ENCODE data around the gene TMEM9B. TPM values are rescaled to one million over a fixed set of nuclear protein-coding genes. Genes with fewer than 3 reads are reported as not detected.

TMEM9B gene
- total and polyA plus RNA-seq, 9 of the 15 experiments (the other 6 are each of a cell fraction or from before 2014, with no cell fraction given), result 7.7 to 20.0 (median 14.0) TPM

DNA sequence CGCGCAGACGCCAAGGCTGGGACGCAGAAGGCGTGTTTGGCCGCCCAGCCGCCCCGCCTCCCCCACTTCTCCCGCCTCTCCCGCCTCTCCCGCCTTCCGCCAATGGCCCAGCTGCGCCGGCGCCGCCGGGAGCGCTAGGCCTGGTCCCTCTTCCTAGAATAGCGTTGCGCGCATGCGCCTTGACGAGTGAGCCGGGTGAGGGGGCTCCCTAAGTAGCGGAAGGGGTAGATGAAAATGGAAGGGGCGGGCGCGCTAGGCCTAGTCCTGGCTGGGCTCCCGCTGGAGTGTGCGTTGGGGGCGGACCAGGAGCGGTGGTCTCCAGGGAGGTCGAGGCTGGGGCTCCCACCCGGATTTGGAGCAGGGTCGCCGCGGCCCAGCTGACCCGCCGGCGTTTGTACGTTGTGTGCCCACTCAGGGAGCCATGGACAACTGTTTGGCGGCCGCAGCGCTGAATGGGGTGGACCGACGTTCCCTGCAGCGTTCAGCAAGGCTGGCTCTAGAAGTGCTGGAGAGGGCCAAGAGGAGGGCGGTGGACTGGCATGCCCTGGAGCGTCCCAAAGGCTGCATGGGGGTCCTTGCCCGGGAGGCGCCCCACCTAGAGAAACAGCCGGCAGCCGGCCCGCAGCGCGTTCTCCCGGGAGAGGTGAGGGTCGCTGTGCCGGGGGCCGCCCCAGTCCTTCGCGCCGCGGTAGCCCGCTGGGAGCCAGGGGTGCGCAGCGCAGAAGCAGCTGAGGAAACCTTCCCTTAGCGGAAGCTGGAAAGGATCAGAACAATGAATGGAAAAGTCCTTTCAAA is 53.0 kb downstream of the TMEM9B start, which contains the start of gene AKIP1 (continued):
- TF ChIP-seq NR4A1 (CRISPR knock-in tag; IDR thresholded peaks at IDR 0.05) (0 out of 2 replicates have a peak, but pooled peaks have one; percentile 7), NR4A1 (tag; IDR thresholded peaks at IDR 0.05) (no peak), ZNF263 (CRISPR knock-in tag; IDR thresholded peaks at IDR 0.05; ENCODE audit: borderline replicate concordance) (peak; percentile 40; the same call in 1 of the 2 replicates), ZNF140 (CRISPR knock-in tag; IDR thresholded peaks at IDR 0.05) (no peak), POLR2AphosphoS5 (IDR thresholded peaks at IDR 0.05; ENCODE audit: control insufficient read depth, insufficient read depth, low read depth, low read length) (peak; percentile 70), CHCHD3 (CRISPR knock-in tag; IDR thresholded peaks at IDR 0.05) (no peak), SAP30 (IDR thresholded peaks at IDR 0.05; ENCODE audit: borderline replicate concordance, insufficient read depth, low read depth, low read length, poor library complexity, severe bottlenecking) (peak; percentile 62), FOXP1 (CRISPR knock-in tag; IDR thresholded peaks at IDR 0.05) (0 out of 2 replicates have a peak, but pooled peaks have one; percentile 21), NR2C2 (CRISPR knock-in tag; IDR thresholded peaks at IDR 0.05) (no peak), NR2C2 (tag; IDR thresholded peaks at IDR 0.05) (peak; percentile 63), L3MBTL2 (IDR thresholded peaks at IDR 0.05) (peak; percentile 40; the same call in 1 of the 2 replicates)
- TF ChIP-seq, protein P1, sequence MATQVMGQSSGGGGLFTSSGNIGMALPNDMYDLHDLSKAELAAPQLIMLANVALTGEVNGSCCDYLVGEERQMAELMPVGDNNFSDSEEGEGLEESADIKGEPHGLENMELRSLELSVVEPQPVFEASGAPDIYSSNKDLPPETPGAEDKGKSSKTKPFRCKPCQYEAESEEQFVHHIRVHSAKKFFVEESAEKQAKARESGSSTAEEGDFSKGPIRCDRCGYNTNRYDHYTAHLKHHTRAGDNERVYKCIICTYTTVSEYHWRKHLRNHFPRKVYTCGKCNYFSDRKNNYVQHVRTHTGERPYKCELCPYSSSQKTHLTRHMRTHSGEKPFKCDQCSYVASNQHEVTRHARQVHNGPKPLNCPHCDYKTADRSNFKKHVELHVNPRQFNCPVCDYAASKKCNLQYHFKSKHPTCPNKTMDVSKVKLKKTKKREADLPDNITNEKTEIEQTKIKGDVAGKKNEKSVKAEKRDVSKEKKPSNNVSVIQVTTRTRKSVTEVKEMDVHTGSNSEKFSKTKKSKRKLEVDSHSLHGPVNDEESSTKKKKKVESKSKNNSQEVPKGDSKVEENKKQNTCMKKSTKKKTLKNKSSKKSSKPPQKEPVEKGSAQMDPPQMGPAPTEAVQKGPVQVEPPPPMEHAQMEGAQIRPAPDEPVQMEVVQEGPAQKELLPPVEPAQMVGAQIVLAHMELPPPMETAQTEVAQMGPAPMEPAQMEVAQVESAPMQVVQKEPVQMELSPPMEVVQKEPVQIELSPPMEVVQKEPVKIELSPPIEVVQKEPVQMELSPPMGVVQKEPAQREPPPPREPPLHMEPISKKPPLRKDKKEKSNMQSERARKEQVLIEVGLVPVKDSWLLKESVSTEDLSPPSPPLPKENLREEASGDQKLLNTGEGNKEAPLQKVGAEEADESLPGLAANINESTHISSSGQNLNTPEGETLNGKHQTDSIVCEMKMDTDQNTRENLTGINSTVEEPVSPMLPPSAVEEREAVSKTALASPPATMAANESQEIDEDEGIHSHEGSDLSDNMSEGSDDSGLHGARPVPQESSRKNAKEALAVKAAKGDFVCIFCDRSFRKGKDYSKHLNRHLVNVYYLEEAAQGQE (IDR thresholded peaks at IDR 0.05; ENCODE audit: borderline replicate concordance), result no peak
- TF ChIP-seq, protein P1 (CRISPR knock-in tag; IDR thresholded peaks at IDR 0.05; ENCODE audit: low read depth), result no peak
- TF ChIP-seq, protein P2, sequence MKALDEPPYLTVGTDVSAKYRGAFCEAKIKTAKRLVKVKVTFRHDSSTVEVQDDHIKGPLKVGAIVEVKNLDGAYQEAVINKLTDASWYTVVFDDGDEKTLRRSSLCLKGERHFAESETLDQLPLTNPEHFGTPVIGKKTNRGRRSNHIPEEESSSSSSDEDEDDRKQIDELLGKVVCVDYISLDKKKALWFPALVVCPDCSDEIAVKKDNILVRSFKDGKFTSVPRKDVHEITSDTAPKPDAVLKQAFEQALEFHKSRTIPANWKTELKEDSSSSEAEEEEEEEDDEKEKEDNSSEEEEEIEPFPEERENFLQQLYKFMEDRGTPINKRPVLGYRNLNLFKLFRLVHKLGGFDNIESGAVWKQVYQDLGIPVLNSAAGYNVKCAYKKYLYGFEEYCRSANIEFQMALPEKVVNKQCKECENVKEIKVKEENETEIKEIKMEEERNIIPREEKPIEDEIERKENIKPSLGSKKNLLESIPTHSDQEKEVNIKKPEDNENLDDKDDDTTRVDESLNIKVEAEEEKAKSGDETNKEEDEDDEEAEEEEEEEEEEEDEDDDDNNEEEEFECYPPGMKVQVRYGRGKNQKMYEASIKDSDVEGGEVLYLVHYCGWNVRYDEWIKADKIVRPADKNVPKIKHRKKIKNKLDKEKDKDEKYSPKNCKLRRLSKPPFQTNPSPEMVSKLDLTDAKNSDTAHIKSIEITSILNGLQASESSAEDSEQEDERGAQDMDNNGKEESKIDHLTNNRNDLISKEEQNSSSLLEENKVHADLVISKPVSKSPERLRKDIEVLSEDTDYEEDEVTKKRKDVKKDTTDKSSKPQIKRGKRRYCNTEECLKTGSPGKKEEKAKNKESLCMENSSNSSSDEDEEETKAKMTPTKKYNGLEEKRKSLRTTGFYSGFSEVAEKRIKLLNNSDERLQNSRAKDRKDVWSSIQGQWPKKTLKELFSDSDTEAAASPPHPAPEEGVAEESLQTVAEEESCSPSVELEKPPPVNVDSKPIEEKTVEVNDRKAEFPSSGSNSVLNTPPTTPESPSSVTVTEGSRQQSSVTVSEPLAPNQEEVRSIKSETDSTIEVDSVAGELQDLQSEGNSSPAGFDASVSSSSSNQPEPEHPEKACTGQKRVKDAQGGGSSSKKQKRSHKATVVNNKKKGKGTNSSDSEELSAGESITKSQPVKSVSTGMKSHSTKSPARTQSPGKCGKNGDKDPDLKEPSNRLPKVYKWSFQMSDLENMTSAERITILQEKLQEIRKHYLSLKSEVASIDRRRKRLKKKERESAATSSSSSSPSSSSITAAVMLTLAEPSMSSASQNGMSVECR (CRISPR knock-in tag; IDR thresholded peaks at IDR 0.05), result peak; percentile 80

All from K562 (cell line).